ENCODE results near the gene HMGB1.

HMGB1 gene

DNA sequence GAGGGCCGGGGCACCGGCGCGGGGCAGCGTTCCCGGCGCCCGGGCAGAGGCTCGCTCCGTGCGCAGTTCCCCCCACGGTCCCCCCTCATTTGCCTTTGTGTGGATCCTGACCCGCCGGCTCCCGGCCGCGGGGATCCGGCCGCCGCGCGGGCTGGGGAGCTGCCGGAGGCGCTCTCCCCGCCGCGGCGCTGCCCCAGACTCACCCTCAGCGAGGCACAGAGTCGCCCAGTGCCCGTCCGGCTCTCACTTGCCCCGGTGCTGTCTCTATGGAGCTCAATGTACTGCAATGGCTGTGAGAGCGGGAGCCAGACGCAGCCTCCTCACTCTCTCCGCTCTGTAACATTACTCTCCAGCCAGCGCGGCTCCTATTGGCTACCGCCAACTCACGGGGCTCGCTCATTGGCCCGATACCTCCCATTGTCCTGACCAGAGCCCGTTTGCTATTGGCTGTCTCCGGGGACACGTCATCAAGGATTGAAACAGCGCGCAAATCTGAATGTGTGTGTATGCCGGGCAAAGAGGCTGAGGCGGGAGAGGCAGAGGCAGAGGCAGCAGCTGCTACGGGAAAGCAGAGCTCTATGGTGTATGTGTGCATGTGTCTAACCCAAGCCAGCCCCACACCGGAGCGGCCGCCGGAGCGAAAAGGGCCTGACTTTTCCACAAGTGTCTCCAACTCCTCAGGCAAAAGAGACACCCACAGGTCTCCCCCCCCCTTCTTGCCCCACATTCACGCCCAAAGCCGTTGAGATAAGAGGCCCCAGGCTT lies at the start of gene HMGB1:
Gene HMGB1, minus strand, starts transcription at position 344 of the 765 bp plus-strand sequence. CDS start 2,256 bp downstream, outside the sequence.
- DNase-seq: peak; percentile 94

DNA sequence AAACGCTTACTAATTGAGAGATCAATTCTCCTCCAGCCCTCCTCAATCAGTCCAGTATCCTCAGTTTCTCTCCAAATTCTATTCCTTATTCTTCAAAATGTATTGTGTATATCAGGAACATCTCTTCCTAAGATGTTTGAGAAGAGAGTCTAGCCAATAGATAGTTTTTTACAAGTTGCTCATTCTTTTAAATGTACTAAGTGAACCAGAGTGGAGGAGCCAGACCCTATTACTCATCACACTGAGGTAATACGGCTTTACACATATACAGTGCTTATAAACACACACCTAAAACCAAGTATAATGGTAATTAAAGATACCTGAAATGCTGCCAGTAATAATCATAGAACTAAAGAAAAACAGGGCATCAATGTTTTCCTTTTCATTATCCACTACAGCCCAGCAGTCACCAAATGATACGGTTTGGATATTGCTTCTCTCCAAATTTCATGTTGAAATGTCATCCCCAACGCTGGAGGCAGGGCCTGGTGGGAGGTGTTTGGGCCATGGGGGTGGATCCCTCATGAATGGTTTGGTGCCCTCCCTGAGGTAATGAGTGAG lies 45.2 kb upstream of the HMGB1 start:
- no peak for DNase-seq

DNA sequence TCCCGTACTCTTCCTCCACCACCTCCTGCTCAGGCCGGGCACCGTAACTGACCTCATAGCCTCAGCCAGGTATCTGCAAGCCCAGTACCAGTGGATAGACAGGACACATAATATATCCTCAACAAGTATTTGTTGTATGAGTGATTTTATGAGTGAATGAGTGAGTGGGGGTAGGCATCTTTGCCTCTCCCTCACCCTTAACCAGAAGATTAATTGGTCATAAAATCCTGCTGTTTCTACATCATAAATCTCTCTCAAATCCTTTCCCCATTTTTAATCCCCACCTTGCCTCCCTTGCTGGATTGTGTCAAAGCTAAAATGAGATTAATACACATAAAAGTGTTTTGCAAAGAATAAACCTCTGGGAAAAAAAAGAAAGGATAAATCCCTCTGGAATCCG lies 44.4 kb upstream of the HMGB1 start:
- no peak for DNase-seq

DNA sequence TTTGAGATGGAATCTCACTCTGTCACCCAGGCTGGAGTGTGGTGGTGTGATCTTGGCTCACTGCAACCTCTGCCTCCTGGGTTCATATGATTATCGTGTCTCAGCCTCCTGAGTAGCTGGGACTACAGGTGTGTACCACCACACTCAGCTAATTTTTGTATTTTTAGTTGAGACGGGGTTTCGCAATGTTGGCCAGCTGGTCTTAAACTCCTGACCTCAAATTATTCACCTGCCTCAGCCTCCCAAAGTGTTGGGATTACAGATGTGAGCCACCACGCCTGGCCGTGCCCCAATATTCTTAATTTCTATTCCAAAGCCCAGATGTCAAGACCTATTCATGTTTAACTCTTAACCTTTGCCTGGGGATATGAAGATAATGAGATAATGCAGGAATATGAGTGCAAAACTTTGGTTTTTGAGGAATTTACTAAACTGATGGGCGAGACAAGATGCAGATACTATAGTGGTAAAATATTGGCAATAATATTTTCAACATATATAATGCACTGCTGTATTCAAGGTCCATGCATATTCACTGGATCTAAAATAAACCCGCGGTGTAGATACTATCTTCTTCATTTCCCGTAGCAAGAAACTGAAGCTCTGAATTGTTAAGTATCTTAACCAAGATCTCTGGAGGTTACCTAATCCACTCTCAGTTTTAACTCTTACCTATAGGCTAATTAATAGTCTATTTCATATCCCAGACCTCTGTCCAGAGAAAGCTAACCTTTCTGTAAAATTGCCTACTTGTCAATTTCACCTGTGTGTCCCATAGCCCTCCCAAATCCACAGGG lies 43.7 kb upstream of the HMGB1 start:
- no peak for DNase-seq

DNA sequence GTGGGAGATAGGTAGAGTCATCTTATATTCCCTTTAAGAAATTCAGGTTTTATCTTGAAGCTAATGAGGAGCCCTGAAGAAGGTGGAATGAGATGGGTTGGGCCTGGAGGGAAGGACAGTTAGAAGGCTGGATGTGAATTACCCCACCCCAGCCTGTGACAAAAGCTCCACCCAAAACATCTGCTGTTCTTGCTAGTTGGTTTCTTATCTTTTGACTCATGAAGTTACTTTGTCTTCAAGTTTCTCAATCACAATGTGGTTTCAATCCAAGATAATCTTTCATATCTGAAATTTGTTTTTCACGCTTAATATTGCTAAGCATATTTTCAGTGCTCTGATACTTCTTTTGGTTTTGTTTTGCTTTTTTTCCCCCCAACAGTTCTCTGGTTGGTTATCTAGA lies 38.3 kb upstream of the HMGB1 start:
- DNase-seq: no peak

DNA sequence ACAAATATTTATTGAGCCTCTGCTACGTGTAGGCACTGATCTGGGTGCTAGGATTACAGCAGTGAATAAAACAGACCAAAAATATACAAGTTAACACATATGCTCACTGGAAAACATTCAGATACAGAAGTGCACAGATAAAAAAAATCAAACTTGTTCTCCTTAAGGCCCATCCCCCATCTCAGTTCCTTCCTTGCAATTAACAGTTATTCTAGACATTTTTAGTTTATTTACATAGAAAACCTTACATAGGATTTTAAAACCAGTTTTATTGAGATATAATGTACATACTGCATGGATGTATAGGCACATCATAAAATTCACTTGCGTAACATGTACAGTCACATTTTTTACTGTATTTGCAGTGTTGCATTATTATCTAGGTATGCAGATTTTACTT lies 36.5 kb upstream of the HMGB1 start:
- DNase-seq: no peak

DNA sequence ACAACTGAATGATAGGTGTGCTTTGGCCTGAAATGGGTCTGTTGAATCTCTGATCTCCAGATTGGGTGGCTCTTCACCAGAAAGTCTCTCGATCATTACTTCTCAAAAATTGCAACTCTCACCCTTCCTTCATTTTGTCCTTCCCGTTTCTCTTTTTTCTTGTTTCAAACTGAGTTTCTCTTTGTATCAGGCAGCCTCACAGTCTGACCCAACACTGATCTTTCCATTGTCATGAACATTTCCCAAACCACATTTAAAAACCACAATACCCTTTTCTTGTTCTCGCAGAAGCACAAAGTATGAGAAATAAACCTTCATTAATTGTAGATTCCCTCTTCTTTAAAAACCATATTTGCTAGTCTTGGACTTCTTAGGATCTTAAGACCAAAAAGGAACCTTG lies 33.6 kb upstream of the HMGB1 start:
- DNase-seq: no peak

DNA sequence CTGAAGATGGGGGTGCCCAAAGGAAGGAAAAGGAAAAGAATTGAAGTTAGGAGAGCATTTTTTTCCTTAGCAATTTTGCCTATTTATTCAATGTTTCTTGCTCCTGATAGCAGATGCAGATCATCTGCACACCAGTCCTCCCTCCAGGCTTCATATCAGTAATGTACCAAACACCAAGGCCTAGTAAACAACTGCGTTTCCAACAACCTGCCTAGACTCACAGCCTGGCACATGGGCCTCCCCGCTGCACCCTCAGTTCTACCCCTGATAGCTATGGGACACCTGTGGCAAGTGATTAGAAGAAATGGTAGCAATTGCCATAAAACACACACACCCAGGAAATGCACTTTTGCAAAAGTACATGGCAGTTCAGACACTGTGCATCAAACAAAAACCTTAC lies 30.4 kb upstream of the HMGB1 start:
- DNase-seq: no peak

DNA sequence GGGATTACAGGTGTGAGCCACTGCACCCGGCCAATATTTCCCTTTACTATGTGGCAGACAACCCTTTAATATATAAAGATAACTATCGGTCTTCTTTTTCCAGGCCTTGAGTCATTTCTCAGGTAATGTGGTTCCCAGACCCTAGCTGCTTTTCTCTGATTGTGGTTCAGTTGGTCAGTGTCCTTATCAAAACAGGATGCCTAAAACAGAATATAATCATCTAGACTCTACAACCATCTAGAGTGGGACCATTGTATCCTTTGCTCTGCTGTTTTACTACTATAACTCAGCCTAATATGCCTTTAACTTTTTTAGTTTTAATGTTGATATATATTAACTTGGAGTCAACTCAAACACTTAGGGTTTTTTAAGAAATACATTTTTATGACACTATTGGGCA lies 30.0 kb upstream of the HMGB1 start:
- DNase-seq: no peak

DNA sequence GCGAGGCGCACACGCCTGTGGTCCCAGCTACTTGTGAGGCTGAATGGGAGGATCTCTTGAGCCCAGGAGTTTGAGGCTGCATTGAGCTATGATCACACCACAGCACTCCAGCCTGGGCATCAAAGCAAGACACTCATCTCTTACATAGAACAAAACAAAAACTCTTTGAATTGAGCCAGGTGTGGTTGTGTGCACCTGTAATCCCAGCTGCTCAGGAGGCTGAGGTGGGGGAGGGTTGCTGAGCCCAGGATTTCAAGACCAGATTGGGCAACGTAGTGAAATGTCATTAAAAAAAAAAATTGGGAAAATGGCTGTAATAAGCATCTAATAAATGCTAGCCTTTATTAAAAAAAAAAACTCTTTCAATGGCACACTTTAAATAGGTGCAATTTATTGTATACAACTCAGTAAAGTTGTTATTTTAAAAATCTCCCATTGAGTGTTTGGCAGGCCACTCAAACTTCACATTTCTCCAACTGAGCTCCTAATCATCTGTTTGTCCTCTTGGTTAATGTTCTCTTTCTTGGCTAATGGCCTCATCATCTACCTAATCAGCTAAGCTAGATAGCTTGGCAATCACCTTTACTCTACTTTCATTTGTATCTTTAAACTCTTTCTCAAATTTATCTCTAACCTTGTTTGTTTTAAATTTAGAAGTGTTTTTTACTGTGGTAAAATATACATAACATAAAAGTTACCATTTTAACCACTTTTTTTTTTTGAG lies 28.1 kb upstream of the HMGB1 start:
- DNase-seq: no peak

DNA sequence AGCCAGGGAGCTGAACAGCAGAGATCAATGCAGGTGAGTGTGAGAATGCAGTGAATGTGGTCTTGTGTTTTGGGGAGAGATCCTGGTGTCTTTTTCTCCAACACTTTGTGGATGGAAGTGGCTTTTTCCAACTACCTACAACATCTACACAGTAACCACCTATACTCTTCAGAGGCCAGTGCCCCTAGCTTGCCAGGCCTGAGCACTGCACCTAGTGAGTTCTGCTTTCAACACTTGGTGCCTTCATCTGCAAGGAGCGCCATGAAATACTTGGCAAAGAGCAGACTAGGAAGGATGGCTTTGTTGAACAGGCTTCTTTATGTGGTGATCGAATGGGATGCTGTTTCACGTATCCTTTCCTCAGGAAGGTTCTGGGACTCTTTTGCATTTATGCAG lies 21.3 kb upstream of the HMGB1 start:
- no peak for DNase-seq

DNA sequence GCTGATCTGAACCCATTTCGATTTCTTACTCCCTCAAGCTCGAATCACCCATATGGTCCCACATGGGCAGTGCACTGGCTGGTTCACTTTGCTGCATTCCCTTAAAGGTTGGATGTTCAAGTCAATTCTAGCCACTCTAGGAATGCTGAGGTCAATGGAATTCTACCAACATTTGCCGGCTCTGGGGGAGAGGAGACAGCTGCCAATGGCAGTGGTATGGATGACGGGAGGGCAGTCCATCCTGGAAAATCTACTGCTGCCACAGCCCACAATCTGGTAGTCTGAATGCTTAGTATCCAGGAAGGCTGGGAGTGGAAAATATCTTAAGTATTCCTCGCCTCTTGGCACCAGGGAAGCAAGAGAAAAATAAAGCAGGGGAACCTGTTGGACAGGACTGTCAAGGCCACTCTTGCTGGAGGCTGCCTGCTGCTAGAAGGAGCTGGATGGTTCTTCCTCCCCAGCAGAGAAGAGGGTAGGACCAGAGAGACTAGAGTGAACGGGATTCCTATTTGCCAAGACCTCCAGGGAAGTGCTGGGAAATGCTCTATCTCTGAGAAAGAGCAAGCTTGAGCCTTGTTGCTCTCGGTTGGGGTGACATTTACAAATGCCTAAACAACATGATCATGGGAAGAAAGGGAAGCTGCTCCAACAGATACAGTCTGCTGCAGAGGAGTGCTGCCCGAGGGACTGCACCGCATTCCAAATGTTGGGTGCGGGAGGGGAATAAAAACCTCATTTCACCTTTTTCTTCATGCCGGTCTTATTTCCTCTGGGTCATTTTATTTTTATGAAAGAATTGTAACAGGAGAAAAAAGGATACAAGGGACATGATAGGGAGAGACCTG lies 20.7 kb upstream of the HMGB1 start:
- DNase-seq: no peak

DNA sequence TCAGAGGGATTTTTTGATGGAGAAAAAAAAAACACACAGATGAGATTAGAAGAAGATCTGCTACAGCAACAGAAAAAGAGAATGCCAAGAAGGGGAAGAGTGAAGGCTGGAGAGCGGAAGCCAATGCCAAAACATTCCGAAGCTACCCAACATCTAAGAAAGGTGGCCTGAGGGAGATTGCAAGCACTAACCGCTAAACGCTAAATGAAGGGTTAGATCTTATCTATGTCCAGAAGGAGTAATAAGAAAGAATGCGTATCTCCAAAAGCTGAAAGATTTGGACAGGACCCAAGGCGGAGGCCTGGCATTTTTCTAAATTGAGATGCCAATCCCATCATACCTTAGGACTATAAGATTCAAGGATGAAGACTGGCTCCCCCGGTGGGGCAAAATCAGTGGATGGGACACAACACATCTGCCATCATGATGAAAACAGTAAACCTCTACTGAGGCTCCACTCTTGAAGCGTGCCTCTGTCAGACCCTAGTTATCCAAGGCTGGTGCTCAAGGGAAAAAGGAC lies 15.6 kb upstream of the HMGB1 start:
- DNase-seq: no peak

DNA sequence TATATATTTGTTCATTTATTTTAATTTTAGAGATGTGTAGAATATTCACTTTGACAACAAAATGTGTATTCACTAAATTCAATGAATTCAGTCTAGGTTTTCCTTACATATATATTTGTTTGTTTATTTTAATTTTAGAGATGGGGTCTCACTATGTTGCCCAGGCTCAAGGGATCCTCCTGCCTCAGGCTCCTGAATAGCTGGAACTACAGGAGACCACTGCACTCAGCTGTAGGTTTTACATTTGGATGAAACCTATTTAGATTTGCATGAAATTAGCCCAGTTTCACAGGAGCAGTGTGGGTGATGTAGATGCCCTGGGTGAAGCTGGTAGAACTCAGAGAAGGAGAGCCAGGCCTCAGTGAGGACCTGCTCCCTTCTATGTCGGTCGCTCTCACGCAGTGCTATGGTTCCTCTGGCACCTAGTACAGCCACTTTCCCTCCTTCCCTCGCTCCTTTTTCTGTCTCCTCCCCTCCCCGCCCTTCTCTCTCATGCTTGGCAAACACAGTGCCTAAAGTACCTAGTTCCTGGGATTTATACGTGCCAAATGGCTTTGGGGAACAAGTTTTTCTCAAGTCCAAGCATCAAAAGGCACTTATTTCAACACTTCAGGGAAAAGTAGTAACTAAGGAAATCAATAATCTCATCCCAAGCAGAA lies 14.7 kb upstream of the HMGB1 start:
- no peak for DNase-seq

DNA sequence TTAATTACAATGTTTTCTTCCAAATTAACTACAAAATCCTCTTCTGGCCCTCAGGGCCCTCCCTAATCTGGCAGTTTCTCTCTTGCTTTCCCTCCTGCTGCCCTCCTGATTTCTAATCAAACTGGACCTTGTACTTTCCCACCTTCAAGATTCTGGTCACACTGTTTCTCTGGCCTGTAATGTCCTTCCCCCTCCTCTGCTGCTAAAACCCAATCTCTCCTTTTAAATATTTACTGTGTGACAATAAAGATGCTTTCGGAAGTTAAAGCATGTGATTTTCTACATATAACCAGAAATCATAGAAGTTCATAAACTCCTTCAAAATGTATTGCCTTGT lies 14.1 kb upstream of the HMGB1 start:
- no peak for DNase-seq

DNA sequence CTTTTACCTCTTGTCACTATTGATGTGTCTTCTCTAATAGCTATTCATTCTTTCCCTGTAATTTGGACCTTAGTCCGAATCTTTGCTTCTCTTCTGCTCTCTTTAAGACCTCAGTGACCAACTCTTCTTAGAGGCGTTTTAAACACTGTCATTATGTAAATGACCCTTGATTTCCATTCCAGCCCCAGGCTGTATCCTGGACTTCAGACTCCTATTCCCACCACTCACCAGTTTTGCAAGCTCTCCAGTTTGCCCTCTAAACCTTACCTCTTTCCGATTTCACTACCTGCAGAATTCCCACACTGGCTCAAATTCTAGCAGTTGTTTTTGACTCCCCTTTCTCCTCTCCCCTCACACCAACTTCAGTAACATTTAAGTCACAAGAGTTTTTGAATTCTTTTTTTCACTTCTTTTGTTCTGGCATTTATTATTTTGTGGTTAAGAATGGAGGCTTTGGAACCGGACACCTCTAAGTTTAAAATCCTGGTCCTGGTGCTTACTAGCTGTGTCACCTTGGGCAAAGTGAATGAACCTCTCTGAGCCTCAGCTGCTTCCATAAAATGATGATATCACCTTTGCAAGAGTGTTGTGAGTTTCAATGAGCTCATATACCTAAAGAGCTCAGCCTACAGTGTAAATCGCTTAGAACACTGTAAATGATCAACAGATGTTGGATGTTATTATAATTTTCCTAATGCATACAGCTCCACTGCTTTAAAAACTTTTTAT lies 13.6 kb upstream of the HMGB1 start:
- no peak for DNase-seq

DNA sequence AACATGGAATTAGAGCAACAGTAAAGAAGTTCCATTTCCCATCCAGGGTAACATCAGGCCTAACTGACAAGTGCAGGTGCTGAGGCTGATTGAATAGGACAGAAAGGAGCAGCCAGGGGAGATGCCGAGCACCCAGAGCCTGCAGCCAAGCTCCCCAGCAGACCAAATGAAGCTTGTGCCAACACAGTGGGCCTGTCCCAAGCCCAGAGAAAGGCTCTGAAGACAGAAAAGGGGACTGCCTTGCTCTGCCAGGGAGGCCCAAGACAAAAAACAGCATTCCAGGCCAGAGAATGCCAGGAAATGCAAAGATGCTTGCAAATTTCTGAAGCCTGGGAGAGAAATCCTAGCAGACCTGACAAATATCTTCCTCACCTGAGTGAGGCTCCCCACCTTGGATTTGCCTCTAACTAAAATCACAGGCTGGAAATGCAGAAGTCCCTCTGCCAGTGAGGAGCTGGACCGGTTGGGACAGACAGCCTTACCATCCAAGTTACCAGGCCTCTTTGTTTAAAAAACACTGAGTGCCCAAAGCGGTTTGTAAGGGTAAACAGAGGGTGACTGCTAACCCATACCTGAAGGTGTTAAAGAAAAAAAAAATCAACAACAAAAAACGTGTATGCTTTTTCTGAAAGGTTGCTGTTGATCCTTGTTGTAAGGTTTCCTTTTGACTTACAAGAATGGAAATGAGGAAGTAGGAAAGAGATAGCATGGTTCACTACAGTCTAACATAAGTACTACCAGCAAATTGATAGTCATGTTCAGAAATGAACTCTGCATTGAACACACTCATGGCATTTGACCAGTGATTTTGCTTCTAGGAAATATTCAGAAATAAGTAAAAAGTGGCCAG lies 11.8 kb upstream of the HMGB1 start:
- DNase-seq: no peak

DNA sequence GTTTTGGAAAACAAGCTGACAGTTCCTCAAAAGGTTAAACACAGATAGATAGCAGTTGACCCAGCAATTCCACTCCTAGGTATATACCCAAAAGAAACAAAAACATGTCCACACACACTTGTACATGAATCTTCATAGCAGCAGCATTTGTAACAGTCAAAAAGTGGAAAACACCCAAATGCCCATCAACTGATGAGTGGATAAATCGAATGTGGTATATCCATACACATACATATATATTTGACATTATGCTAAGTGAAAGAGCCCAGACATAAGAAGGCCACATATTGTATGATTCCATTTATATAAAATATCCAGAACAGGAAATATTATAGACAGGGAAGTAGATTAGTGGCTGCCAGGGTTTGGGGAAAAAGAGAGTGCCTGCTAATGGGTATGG lies 7.9 kb upstream of the HMGB1 start:
- DNase-seq: no peak

DNA sequence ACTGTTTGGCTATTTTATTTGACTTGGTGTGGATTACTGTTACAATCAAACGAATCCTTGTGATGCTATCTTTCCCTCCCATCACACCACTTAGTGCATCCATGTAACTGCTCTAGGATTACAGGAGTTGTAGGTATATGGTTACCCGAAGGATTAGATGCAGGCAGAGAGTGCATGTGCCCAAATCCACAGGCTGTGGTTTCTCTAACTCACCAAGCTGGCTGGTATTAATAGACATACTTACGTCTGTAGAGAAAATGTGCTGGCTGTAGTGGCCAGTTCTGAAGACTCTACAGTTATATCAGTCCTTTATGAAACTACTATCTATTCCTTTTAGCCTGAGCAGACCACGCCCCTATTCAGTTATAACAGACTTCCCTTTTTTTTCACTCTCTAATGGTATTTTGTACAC lies 1.1 kb upstream of the HMGB1 start:
- no peak for DNase-seq

DNA sequence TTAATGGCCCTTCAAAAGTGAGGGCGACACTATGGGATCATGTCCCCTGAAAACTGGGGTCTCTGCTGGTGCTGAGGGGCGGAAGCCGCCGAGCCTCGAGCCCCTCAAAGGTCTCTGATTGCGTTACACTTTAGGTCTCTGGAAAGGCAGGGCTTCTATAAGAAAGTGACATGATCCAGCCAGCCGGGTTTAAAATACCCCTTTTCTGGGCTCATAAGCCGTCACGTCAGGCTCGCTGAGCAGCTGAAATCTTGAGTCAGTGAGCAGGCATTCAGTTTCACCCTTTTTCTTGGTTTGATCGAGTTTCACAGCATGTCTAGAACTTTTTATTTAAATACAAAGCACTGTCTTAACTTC lies 600 bp upstream of the HMGB1 start:
- no peak for DNase-seq

DNA sequence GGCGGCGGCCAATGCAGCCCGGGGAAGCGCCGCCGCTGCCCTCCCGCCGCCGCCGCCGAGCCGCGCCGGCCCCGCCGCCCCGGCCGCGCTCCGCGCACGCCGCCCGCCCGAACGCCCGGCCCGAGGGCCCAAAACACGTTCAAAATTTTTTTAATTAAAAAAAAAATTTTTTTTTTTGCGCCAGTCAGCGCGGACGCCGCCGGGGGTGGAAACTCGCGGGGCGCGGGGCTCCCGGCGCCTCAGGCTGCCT lies 468 bp downstream of the HMGB1 start:
- DNase-seq: no peak
